NCI-H1417 treated with DMSO at 0.1 percent for 48 hours (cell line): ENCODE measurements around the gene MVD.

ENCODE experiments used
- DNase-seq: peaks from one replicate; lab custom pipeline; 2025; lab: John Stamatoyannopoulos, UW

The MVD gene

DNA sequence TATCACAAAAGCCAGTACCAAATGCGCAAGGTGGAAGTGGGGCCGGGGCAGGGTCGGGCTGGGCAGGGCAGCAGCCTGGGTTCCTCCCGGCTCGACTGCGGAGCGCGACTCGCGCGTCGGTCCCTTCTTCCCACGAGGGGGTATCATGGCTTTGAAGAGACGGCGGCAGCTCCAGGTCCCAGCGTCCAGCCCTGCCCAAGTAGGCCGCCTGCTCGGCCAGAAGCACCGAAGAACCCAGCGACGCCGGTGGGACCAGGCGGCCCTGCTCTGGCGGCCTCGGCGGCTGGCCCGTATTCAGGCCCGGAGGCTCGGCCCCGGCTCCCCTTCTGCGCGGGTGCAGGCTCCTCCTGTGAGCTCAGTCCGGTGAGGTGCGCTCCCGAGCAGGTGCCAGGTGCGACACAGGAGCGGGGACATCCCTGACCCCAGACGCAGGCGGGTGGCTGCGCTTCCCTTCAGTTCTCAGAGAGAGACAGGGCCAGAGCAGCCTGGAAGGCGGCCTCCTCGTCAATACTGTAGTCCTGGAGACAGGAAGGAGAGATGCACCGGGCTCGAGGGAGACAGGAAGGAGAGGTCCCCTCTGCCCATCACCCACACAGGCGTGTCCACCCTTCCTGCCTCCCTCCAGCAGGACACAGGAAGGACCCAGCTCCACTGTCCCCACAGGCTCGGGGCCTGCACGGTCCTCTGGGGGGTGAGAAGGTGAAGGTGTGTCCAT is 34.4 kb upstream of the MVD start:
- no peak for DNase-seq

DNA sequence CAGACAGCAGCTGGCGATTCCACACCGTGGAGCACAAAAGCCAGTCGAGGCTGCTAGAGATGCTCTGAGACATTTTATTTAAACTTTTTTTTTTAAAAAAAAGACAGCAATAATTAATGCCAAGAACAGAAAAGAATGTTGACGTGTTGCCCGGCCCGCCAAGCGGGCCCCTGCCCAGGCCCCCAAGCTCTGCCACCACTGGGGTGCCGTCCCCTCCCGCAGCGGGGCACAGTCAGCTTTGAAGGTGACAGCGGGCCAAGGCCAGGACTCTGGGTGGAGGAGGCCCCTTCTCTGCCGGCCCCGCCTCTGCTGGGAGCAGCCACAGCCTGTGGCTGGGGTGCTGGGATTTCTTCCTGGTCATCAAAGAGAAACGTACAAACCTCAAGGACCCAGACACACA is 33.5 kb upstream of the MVD start:
- no peak for DNase-seq

DNA sequence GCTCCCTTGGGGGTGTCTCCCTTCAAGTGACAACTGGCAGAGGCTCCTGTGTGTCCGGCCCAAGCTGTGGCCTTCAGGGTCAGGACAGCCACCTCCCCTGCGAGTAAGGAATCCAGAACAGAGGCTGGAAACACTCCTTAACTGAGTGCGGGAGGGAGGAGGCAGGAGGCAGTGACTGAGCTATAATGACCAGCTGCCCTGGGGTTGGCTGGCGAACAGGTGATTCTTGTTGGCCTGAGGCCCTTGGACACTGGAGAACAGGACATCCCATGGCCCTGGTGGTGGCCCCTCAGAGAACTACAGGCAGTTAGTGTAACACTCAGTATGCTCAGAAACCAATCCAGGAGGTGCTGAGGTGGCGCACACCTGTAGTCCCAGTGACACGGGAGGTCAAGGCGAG is 32.9 kb upstream of the MVD start:
- no peak for DNase-seq

DNA sequence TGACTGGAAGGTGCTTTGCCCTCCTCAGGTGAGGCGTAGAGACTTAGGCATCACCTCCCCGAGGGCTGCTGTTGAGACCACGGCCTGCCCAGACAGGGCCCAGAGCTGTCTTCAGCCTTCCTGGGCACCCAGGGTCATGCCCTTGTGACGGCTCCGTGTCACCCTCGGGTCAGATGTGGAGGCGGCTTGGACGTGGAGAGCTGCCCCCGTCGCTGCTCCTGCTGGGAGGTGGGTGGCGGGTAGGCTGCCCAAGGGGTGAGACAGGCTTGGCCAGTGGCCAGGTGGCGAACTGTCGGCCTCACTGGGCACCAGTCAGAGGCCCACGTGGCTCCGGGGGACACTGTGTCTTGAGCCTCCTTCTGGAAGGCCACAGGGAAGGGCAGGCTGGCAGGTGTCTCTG is 32.3 kb upstream of the MVD start:
- no peak for DNase-seq

DNA sequence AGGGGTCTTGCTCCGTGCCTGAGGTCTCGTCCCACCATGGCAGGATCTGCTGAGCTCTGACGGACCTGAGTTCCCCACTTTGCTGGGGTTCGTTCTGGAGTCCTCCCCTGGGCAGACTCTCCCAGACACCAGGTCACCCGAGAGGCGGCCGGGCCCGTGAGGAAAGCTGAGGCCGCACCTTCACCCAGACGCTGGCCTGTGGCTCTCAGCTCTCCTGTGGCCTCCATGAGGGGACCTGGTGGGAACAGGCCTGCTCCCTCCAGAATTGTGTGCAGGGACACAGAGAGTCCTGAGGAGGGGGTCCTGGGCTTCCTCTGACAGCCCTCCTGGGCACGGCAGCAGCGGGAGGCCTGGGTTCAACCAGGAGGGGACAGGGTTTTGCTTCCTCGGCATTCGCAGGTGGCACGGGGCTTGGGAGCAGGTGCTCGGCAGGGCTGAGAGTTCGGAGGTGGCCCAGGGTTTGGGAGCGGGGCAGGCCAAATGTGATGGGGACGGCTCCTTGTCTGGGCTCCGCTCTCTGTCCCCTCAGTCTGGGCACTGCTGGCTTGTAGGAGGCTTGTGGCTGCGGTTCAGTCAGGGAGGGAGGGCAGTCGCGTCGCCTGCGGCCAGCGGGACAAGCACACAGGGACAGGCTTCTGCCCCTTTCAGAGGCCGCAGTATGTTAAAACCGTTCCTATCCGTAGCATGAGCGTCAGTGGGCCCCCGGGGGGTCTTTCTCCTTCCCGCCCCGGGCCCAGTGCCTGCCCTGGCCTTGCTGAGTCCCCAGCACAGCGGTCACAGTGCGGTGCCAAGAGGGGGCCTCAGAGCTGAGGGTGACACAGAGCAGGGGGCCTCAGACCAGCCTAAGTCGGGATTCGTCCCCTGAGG is 31.6 kb upstream of the MVD start:
- DNase-seq, result no peak

DNA sequence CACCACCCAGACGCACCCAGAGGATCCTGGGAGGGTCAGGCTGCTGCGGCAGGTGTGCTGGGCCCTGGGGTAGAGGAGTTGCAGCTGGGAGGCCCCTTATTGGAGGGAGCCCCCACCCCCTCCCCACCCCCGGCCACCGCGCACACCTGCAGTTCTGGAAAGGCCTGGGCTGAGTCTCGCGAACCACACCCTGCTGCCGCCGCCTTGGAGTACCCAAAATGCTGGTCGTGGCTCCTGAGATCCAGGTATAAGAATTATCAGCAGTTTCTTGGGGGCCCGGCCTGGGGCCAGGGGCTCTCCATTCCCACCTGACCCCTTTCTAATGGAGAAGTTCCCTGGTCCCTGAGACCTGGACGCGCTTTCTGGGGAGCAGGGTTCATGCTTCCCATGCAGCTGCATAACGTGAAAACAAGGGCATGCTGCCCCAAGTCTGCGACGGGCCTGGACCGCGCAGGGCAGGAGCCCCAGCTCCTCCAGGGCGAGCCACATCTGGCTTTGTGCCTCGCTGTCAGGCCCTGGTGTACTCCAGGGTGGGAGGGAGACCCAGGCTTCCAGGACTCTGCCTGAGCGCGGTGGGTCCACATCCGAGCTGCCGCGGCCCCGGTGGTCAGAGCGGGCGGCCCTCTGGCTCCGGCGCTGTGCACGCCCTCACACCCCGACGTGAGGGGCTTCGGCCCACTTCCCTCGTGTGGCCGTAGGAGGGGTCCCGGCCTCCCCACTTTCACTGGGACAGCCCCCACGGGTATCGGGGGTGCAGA is 30.7 kb upstream of the MVD start:
- no peak for DNase-seq

DNA sequence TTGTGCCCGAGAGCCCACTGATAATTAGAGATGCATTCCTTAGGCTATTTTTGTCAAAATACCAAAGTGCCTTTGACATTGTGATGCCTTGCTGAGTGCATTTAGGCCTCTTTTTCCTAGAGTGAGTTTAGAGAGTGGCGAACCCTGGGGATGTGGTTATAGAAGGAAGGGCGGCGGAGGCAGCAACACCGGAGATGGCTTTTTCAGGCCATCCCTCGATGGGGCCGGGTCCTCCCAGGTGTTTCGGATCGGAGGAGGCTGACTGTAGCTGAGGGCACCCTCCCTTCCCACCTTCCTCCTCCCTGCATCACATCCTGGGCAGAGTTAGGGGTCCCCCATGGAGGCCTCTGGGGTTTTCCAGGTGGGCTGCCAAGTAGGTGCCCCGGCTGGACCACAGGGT is 30.0 kb upstream of the MVD start:
- DNase-seq, result no peak

DNA sequence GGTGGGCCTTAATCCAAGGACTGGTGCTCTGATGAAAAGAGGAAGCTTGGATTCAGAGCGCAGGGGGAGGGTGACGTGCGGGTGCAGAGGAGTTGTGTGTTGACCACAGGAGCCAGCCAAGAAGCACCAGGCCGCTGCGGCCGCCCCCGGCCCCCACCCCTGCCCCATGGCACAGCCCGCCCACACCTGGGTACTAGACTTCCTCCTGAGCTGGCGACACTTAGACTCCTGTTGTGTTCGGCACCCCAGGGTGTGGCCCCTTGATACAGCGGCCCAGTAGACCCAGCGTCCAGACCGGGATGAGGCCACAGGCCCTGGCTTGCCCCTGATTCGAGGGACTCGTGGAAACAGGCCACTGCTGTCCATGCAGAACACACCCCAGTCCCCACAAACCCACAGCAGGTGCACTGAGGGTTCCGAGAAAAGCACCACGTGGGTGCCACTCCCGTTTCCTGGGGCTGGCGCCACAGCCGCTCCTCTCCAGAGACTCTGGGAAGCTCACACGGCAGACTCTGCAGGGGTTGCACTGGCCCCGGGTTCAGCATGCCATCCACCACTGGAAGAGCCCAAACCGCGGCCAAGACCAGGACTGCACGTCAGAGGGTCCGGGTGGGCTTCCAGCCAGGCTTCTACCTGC is 29.2 kb upstream of the MVD start:
- no peak for DNase-seq

DNA sequence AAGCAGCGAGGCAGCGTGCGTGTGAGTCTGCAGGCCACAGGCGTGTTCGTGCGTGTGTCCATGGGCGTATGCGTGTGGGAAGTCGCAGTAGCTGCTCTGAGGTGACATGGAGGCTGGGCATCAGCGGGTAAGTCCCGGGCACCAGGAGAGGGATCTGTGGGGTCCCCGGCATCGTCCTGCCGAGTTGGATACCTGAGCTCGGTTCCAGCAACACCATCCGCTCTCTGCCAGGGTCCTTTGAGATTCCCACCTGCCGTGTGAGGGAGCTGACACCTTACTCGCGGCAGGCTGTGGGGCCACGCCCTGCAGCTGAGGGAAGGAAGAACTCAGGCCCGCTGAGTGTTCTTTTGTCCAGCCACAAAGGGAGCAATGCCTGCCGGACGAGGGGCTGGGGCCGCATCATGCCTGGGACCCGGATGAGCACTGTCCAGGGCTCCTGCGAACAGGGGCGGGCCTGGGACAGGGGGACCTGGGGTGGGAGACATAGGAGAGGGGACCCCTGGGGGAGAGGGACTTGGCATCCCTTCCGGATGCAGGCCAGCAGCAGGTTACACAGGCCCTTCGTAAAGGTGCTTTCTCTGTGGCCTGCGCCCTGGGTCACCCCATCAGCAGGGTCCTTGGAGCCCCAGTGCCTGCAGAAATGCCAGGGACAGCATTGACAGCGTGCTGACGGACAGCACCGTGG is 28.4 kb upstream of the MVD start:
- DNase-seq, result no peak

DNA sequence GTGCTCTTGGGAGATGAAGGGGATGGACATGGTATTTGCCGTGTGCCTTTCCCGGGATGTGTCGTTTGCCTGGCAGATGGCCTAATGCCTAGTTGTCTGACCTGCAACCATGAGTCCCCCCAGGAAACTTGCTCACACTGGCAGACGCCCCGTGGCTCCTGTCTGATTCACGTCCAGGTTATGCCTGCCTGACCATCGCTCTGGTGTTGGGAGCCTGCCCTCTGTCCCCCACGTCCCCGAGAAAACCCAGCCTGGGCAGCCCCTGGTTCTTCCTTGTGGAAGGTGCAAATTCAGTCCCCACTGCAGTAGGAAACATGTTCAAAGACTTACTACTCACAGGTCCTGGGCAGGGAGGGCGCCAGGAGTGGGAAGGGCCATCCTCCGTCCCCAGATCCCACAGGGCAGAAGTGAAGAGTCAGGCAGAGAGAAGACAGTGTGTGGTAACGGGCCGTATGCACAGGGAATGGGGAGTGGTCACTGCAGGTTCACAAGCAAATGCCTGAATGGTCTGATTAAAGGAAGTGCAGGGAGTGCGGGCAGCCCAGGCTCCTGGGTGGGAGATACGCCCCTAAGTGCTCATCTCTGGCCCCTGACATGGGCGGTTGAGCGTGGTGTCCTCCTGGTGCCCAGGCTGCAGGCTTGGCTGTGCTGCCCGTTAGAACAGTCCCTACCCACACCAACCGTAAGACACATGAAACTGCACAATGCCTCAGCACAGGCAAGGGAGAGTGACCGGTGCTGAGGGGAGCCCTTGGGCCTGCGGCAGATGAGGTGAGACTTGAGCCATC is 27.6 kb upstream of the MVD start:
- DNase-seq, result no peak

DNA sequence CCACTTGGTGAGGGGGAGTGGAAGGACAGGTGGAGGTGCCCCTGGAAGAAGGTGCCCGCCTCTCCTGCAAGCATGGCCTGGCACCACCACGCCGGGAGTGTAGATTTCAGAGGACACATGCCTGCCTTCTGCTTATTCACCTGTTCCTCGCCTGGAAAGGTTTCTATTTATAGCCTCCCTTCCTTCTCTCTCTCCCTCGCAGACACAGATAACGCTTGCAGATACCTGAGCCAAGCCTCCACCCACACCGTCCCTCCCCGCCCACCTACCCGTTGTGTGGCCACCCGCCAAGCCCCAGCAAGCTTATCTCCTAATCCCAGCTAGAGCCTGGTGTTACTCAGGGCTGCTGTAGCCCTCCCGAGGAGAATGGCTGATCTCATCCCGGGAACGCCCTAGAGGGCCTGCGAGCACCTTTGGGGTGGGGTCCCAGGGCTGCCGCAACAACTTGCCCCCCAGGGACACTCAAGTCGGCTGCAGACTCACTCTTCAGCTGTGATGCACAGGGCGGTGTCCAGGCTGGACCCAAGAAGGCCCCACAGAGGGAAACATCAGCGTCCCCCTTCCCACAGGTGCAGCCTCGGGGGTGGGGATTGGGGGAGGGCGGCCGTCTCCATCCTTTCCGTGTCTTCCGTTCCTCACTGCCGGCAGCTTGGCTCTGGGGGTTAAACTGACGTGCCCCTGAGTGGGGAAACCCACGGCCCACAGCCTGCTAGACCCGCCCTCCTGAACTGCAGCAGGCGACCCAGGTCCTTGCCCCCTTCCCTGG is 25.3 kb upstream of the MVD start:
- DNase-seq, result no peak

DNA sequence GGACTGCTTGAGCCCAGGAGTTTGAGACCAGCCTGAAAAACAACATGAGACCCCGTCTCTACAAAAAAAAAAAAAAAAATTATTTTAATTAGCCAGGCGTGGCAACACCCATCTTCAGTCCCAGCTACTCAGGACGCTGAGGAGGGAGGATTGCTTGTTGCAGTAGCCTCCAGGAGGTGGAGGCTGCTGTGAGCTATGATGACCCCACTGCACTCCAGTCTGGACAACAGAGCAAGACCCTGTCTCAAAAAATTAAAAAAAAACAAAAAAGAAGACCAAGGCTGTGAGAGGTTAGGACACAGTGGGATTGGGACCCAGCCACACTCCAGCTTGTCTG is 24.8 kb upstream of the MVD start:
- DNase-seq, result no peak

DNA sequence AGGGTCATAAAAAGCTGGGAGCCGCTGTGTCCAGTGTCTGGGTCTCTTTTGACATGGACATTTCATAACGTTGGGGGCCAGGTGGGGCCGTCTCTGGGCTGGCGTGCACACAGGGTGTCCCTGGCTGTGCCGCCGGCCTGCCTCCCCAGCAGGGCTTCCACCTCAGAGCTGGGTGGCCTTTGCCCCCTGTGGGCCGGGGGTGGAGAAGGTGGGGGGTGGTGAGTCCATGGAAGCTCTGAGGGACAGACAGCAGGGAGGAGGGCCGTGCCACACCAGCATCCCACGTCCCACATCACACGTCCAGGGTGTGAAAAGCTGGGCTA is 24.3 kb upstream of the MVD start:
- DNase-seq, result no peak

DNA sequence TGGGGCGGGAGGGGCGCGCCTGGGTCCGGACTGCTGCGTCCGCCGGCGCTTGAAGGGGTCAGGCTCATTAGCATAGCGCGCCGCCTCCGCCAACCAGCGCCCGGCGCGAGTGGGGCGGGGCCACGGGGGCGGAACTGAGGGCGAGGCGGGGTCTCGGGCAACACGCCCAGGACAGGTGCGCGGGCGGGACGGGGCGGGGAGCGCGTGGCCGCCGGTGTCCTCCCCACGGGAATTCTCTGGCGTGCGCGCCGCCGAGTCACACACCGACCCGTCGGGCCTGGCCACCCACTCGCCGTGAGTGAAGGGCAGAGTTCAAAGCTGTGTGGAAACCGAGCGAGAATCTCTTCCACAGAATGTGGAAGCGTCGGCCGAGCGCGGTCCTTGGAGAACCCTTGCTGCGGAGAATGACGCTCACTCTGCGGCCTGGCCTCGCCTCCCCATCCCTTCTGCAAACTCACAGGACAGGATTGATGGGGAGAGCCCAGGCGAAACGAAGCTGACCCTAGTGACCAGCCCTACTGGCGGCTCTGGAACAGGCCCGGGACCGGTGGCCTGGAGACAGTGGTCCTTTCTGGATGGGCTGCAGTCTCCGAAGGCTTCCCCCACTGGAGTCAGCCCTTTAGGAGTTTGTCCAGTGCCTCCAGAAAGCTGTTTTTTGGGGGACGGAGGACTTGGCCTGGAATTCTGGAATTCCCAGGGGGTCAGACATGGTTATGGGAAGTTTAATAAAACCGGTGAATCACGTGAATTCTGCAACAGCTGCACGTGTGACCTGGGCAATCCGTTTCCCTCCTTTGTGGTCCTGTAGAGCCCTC is 23.8 kb upstream of the MVD start, which contains the start of gene SNAI3:
SNAI3 (minus strand) TSS at position 69 of the 815 bp plus-strand sequence. CDS start 101 bp downstream, outside the sequence.
- DNase-seq, result no peak

DNA sequence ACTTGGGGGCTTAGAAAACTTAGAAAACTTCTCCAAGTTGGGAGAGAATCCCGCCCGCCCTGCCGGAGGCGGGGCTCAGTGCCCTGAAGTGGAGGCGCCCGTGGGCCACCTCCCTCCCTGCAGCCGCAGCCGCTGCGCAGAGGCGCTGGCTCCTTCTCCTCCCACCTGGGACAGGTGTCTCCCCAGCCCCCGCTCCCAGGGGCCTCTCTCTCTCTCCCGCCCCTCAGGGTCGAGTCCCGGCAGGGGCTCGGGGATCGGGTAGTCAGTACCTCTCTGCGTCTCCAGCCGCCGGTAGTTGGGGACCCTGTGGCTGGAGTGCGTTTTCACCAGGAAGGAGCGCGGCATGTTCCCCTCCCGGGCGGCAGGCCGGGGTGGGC is 23.2 kb upstream of the MVD start:
- no peak for DNase-seq

DNA sequence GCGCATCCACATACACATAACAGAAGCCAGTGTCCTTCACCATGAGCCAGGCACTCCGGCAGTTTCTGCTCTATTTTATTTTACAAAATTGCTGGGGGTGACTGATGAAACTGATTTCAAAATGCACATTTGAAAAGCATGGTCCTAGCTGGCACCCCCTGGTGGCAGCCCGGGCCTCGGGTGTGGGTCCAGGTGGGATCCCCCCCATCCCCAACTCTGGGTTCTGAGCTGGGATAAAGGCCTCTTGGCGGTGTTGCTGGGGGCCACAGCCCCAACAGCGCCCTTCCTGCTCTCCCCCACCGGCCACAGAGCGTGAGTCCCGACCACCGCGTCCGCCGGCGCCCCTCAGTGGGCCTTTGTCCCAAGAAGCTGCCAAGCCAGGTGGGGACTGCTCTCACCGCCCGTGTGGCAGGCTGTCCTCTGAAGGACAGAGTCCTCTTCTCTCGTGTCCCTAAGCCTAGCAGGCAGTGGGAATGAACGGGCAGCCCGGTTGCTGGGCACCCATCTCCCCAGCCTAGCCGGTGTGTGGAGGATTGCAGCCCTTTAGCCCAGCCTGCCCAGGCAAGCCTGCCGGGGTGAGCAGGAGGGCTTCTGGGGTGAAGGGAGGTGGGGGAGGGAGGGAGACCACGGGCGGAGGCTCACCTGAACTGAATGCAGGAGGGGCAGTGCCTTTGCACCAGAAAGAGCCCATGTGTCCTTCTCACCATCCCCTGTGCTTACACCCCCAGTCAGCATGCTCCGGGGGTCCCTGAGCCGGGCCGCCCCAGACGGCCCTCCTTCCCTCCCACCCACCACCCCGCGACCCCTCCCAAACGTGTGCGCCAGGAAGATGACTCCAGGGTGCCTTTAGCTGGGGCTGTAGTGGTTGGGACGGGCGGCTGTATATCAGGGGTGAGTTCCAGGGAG is 22.5 kb upstream of the MVD start:
- no peak for DNase-seq

DNA sequence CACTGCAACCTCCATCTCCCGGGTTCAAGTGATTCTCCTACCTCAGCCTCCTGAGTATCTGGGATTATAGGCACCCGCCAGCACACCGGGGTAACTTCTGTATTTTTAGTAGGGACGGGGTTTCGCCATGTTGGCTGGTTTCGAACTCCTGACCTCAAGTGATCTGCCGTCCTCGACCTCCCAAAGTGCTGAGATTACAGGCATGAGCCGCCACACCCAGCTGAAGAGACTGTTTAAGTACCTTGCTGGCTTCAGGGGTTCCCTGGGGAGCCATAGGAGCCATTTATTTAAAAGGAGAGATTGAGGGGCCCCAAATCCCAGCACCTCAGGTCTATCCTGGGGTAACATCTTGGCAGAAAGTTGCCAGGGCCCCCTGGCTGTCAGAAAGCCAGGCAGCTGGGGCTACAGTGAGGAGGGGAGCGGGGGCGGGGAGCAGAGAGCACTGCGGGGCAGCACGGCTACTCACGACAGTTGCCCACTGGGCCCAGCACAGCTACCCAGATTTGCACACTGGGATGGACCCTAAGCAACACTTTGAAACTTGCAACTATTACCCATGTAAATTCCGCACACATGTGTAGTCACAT is 21.8 kb upstream of the MVD start:
- no peak for DNase-seq
